Keratinocyte (primary cell): ENCODE results near the gene KCNH8. TPM values are rescaled to one million over a fixed set of nuclear protein-coding genes. Genes with fewer than 3 reads are reported as not detected.

Source experiments
- DNase-seq: peaks from one replicate; pipeline ENCODE4 v3.0.0-alpha.2; 2011; ENCODE audit warnings: low read depth, missing footprints, low spot score
- FAIRE-seq: peaks from 2 replicates; lab custom pipeline; 2011; peaks lifted over from hg19 to GRCh38; lab: Jason Lieb, UNC
- H2AFZ ChIP-seq: 2 replicates; pipeline ENCODE4 v1.6.0; 2012; ENCODE audit warnings: low read length, control low read depth, inconsistent platforms; ENCODE audit not compliant: control insufficient read depth
- H3K27ac ChIP-seq: 2 replicates; pipeline ENCODE4 v1.5.1; 2011; ENCODE audit warnings: low read length; ENCODE audit not compliant: control insufficient read depth, insufficient read depth
- H3K27me3 ChIP-seq: 3 replicates; pipeline ENCODE4 v1.6.0; 2011; ENCODE audit warnings: low read length; ENCODE audit not compliant: control insufficient read depth, insufficient read depth; ENCODE audit errors: extremely low read depth
- H3K36me3 ChIP-seq, 2 experiments: 2 replicates in 1 of 2; 3 replicates in 1 of 2; pipeline ENCODE4 v1.5.1; 2011; ENCODE audit warnings: low read length in 2 of 2, mild to moderate bottlenecking in 1 of 2; ENCODE audit not compliant: control insufficient read depth in 2 of 2, insufficient read depth in 2 of 2; ENCODE audit errors: extremely low read depth in 1 of 2
- H3K4me1 ChIP-seq: 3 replicates; pipeline ENCODE4 v1.5.1; 2011; ENCODE audit warnings: low read length; ENCODE audit not compliant: control insufficient read depth, insufficient read depth; ENCODE audit errors: extremely low read depth
- H3K4me2 ChIP-seq: 3 replicates; pipeline ENCODE4 v1.6.0; 2011; ENCODE audit warnings: low read depth, low read length; ENCODE audit not compliant: control insufficient read depth, insufficient read depth; ENCODE audit errors: extremely low read depth
- H3K4me3 ChIP-seq, 3 experiments: fragments of 200-600 bp in 1 of 3; sonication (generic) in 1 of 3; 2 replicates in 2 of 3; 3 replicates in 1 of 3; pipeline ENCODE4 v1.5.1; 2011 to 2016; ENCODE audit warnings: low read length in 3 of 3, mild to moderate bottlenecking in 3 of 3, control low read depth in 2 of 3, inconsistent platforms in 1 of 3, low read depth in 1 of 3, mixed read lengths in 1 of 3, mixed run types in 1 of 3, moderate library complexity in 1 of 3; ENCODE audit not compliant: control insufficient read depth in 2 of 3, insufficient read depth in 2 of 3; ENCODE audit errors: extremely low read depth in 1 of 3
- H3K79me2 ChIP-seq: 2 replicates; pipeline ENCODE4 v1.6.0; 2012; ENCODE audit warnings: low read length; ENCODE audit not compliant: control insufficient read depth, insufficient read depth
- H3K9ac ChIP-seq: 3 replicates; pipeline ENCODE4 v1.6.0; 2011; ENCODE audit warnings: low read length; ENCODE audit not compliant: control insufficient read depth, insufficient read depth; ENCODE audit errors: extremely low read depth
- H3K9me1 ChIP-seq: 3 replicates; pipeline ENCODE4 v1.6.0; 2011; ENCODE audit warnings: low read length; ENCODE audit not compliant: control insufficient read depth, insufficient read depth; ENCODE audit errors: extremely low read depth
- H3K9me3 ChIP-seq: 2 replicates; pipeline ENCODE4 v1.5.1; 2012; ENCODE audit warnings: low read depth, low read length; ENCODE audit not compliant: control insufficient read depth
- H4K20me1 ChIP-seq: 3 replicates; pipeline ENCODE4 v1.6.0; 2011; ENCODE audit warnings: low read length; ENCODE audit not compliant: control insufficient read depth, insufficient read depth; ENCODE audit errors: extremely low read depth
- EZH2 ChIP-seq: IDR thresholded peaks from one replicate; pipeline ENCODE4 v1.6.1; 2012; ENCODE audit warnings: inconsistent platforms, mild to moderate bottlenecking, low read length, moderate library complexity
- dilution Hi-C: fragments of 300-500 bp; cut with MboI; formaldehyde crosslinking; loops from one replicate; pipeline ENCODE4 v1.7.0; 2020; ENCODE audit warnings: low sequenced_read_pairs; ENCODE audit not compliant: extremely low pct_ligation_motif_present
- polyA plus RNA-seq, 5 experiments: library from polyadenylated mRNA; depleted of rRNA in 3 of 5; stranded (reverse) in 3 of 5; stranded (forward) in 1 of 5; unstranded in 1 of 5; fragments of >200 nt; gene quantifications; 1 replicate in 1 of 5; 2 replicates in 3 of 5; 3 replicates in 1 of 5; pipeline versions ENCODE4 v1.2.1 to v1.2.3, GENCODE V29; 2011 to 2012; ENCODE audit warnings: missing spikeins in 2 of 5, low read depth in 1 of 5, low replicate concordance in 1 of 5
- TF ChIP-seq, protein P1 (sequence below), 3 experiments: IDR thresholded peaks in 1 of 3; conservative IDR thresholded peaks in 1 of 3; optimal IDR thresholded peaks in 1 of 3; 2 replicates in 2 of 3; 3 replicates in 1 of 3; pipeline versions ENCODE3 to v1.5.1; 2011; ENCODE audit warnings: low read length in 3 of 3, mild to moderate bottlenecking in 3 of 3, moderate library complexity in 2 of 3, control low read depth in 1 of 3, inconsistent platforms in 1 of 3; ENCODE audit not compliant: insufficient read depth in 2 of 3; ENCODE audit errors: extremely low read depth in 1 of 3

The KCNH8 gene
- polyA plus RNA-seq, 1 donor (not counting 4 experiments of a cell fraction or from before 2014, with no cell fraction given): not detected

- H3K4me2 ChIP-seq: no peak overlapping the region
- no peak overlapping the region for H3K27ac ChIP-seq
- FAIRE-seq (no peak), DNase-seq (no peak)
- H3K36me3 ChIP-seq: no peaks in the 10 kb centered on the region
- no peaks in the 10 kb centered on the region for H3K27me3 ChIP-seq
- H3K4me3 ChIP-seq: no peak overlapping the region
- TF ChIP-seq EZH2: no peak
- TF ChIP-seq, protein P1, sequence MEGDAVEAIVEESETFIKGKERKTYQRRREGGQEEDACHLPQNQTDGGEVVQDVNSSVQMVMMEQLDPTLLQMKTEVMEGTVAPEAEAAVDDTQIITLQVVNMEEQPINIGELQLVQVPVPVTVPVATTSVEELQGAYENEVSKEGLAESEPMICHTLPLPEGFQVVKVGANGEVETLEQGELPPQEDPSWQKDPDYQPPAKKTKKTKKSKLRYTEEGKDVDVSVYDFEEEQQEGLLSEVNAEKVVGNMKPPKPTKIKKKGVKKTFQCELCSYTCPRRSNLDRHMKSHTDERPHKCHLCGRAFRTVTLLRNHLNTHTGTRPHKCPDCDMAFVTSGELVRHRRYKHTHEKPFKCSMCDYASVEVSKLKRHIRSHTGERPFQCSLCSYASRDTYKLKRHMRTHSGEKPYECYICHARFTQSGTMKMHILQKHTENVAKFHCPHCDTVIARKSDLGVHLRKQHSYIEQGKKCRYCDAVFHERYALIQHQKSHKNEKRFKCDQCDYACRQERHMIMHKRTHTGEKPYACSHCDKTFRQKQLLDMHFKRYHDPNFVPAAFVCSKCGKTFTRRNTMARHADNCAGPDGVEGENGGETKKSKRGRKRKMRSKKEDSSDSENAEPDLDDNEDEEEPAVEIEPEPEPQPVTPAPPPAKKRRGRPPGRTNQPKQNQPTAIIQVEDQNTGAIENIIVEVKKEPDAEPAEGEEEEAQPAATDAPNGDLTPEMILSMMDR (optimal IDR thresholded peaks at IDR 0.05 in 1 of 3, IDR thresholded peaks at IDR 0.05 in 1 of 3, conservative IDR thresholded peaks at IDR 0.05 in 1 of 3; ENCODE audit: extremely low read depth in 1 of 3, insufficient read depth in 2 of 3, low read length in 3 of 3): no peak
- no peak overlapping the region for H3K9ac ChIP-seq
- no peaks in the 10 kb centered on the region for H3K9me3 ChIP-seq
- dilution Hi-C loops: no loop called here
- H3K9me1 ChIP-seq: no peaks in the 10 kb centered on the region
- no peak overlapping the region for H2AFZ ChIP-seq
- no peaks in the 10 kb centered on the region for H4K20me1 ChIP-seq
- H3K79me2 ChIP-seq: no peaks in the 10 kb centered on the region
- H3K4me1 ChIP-seq: no peaks in the 10 kb centered on the region
Observed at GRCh38 chr3:19446138-19446537, 297.8 kb downstream of the KCNH8 start.

GRCh38 chr3:19446687-19447086 is 298.4 kb downstream of the KCNH8 start:
- Histone ChIP-seq H3K36me3 (no peaks in the 10 kb centered on the region), H3K9me1 (no peaks in the 10 kb centered on the region)

More at GRCh38 chr3:19446687-19447086, 298.4 kb downstream of the KCNH8 start:
- Histone ChIP-seq H4K20me1 (no peaks in the 10 kb centered on the region), H2AFZ (no peak overlapping the region), H3K79me2 (no peaks in the 10 kb centered on the region), H3K4me2 (no peak overlapping the region), H3K27ac (no peak overlapping the region), H3K4me3 (no peak overlapping the region), H3K4me1 (no peaks in the 10 kb centered on the region), H3K9me3 (no peaks in the 10 kb centered on the region), H3K9ac (no peak overlapping the region), H3K27me3 (no peaks in the 10 kb centered on the region)
- dilution Hi-C loops: no loop called here
- DNase-seq: no peak
- no peak for FAIRE-seq
- TF ChIP-seq EZH2: no peak
- TF ChIP-seq, protein P1 (optimal IDR thresholded peaks at IDR 0.05 in 1 of 3, IDR thresholded peaks at IDR 0.05 in 1 of 3, conservative IDR thresholded peaks at IDR 0.05 in 1 of 3; ENCODE audit: extremely low read depth in 1 of 3, insufficient read depth in 2 of 3, low read length in 3 of 3): no peak
